Breast epithelium (tissue), 3 donors: Measurements from ENCODE around the gene EXOSC7.

Source experiments
- CTCF ChIP-seq, 3 donors: fragments of 450-650 bp; IDR thresholded peaks; one replicate each; pipeline ENCODE4 v1.5.1; 2016 to 2017; ENCODE audit warnings: antibody characterized with exemption in 3 of 3, mild to moderate bottlenecking in 3 of 3, moderate library complexity in 3 of 3
- POLR2AphosphoS5 ChIP-seq, 3 donors: sonication (generic); formaldehyde crosslinking; IDR thresholded peaks; one replicate each; pipeline ENCODE4 v1.6.1; 2017; ENCODE audit warnings: antibody characterized with exemption in 3 of 3

- TF ChIP-seq CTCF (IDR thresholded peaks at IDR 0.05) (no peak), POLR2AphosphoS5 (IDR thresholded peaks at IDR 0.05) (no peak)
These were observed 25.7 kb downstream of the EXOSC7 start for GRCh38 chr3:45001738-45002137.
